C4-2B (cell line): ENCODE results near the gene PASD1.

Experiments
- ZFX ChIP-seq: fragments of 450-650 bp; IDR thresholded peaks from 2 replicates; pipeline ENCODE4 v1.6.1; 2017
- TF ChIP-seq, protein P1 (sequence below): fragments of 450-650 bp; conservative IDR thresholded peaks from 2 replicates; pipeline ENCODE4 v1.5.1; 2017; ENCODE audit warnings: mild to moderate bottlenecking

DNA sequence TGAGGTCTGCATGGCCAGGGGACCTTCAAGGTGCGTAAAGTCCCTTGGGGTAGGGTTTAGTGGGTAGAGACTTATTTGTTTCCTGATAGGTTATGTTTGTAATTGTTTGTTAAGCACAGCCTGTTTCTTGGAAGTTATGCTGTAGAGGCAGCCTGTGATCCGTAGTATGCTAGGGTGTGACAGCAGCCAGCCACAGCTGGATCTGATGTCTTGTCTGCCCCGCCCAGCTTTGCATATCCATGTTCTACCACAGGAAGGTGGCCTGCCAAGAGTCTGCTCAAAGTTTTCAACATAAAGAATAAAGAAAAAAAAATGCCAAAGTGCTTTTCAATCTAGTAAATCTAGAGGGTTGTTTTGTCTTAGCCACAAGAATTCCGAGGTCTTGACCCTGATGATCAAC lies 112.7 kb downstream of the PASD1 start:
- TF ChIP-seq, protein P1, sequence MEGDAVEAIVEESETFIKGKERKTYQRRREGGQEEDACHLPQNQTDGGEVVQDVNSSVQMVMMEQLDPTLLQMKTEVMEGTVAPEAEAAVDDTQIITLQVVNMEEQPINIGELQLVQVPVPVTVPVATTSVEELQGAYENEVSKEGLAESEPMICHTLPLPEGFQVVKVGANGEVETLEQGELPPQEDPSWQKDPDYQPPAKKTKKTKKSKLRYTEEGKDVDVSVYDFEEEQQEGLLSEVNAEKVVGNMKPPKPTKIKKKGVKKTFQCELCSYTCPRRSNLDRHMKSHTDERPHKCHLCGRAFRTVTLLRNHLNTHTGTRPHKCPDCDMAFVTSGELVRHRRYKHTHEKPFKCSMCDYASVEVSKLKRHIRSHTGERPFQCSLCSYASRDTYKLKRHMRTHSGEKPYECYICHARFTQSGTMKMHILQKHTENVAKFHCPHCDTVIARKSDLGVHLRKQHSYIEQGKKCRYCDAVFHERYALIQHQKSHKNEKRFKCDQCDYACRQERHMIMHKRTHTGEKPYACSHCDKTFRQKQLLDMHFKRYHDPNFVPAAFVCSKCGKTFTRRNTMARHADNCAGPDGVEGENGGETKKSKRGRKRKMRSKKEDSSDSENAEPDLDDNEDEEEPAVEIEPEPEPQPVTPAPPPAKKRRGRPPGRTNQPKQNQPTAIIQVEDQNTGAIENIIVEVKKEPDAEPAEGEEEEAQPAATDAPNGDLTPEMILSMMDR, result no peak
- TF ChIP-seq ZFX, result no peak
